GM12872 (cell line): Measurements from ENCODE around the gene TNS4.

Experiments
- TF ChIP-seq, protein P1 (sequence below): IDR thresholded peaks from 3 replicates; pipeline ENCODE4 v1.5.1; 2011; ENCODE audit warnings: low read depth, mild to moderate bottlenecking, low read length, moderate library complexity; ENCODE audit not compliant: insufficient read depth

Gene TNS4

DNA sequence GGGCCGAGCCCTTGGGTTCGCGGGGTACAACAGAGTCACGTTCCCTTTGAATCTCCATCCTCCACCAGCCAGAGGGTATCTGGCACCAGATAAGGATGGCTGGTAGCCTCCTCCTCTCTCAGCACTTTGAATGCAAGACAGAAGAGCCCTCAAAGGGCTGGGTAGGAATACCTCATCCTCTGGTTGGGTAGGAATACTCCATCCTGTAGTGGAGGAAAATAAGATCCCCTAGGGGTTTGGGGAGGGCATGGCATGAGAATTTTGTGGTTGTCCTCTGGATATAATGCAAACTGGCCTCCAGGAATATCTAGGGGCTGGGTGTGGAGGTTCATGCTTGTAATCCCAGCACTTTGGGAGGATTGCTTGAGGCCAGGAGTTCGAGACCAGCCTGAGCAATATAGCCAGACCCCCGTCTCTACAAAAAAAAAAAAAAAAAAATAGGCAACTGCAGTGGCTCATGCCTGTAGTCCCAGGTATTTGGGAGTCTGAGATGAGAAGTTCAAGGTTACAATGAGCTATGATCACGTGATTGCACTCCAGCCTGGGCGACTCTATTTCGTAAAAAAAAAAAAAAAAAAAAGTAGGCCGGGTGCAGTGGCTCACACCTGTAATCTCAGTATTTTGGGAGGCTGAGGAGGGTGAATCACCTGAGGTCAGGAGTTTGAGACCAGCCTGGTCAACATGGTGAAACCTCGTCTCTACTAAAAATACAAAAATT is 55.5 kb downstream of the TNS4 start:
- TF ChIP-seq, protein P1, sequence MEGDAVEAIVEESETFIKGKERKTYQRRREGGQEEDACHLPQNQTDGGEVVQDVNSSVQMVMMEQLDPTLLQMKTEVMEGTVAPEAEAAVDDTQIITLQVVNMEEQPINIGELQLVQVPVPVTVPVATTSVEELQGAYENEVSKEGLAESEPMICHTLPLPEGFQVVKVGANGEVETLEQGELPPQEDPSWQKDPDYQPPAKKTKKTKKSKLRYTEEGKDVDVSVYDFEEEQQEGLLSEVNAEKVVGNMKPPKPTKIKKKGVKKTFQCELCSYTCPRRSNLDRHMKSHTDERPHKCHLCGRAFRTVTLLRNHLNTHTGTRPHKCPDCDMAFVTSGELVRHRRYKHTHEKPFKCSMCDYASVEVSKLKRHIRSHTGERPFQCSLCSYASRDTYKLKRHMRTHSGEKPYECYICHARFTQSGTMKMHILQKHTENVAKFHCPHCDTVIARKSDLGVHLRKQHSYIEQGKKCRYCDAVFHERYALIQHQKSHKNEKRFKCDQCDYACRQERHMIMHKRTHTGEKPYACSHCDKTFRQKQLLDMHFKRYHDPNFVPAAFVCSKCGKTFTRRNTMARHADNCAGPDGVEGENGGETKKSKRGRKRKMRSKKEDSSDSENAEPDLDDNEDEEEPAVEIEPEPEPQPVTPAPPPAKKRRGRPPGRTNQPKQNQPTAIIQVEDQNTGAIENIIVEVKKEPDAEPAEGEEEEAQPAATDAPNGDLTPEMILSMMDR, result no peak

DNA sequence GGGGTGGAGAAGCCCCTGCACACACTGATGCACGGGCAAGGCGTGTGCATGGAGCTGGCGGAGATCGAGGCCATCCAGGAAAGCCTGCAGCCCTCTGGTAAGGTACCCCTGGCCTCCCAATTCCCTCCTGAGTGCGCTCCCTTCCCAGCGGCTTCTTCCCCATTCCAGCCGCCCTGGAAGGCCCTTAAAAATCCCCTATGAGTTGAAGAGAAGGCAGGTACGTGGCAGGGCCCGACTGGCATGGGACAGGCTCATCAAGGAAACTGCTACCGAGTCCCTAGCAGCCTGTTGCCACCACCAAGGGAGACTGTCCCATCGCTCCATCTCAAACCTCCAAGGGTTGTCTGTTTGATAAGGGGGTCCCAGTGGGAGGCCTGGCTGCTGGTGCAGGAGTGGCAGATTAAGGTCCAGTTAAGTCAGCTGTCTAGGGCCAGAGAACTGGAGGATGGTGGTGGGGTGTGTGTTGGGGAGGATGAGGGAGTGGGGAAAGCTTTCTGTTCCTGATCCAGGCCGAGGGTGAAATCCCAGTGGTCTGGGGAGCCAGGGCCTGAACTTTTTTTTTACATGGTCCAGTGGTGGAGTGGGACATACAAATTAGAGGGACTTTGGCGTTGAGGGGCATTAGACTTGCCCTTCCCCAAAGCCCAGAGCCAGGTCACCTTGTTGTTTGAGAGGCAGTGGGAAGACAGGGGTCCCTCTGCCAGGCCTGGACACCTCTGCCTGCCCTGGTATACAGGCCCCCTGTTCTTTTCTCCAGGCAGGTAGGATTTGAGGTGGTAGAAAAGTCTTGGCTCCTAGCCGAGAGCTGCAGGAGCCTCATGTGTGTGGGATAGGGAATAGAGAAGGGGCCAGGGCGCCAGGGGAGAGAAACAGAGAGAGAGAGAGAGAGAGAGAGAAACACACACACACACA is 57.2 kb downstream of the TNS4 start:
- TF ChIP-seq, protein P1, result no peak

DNA sequence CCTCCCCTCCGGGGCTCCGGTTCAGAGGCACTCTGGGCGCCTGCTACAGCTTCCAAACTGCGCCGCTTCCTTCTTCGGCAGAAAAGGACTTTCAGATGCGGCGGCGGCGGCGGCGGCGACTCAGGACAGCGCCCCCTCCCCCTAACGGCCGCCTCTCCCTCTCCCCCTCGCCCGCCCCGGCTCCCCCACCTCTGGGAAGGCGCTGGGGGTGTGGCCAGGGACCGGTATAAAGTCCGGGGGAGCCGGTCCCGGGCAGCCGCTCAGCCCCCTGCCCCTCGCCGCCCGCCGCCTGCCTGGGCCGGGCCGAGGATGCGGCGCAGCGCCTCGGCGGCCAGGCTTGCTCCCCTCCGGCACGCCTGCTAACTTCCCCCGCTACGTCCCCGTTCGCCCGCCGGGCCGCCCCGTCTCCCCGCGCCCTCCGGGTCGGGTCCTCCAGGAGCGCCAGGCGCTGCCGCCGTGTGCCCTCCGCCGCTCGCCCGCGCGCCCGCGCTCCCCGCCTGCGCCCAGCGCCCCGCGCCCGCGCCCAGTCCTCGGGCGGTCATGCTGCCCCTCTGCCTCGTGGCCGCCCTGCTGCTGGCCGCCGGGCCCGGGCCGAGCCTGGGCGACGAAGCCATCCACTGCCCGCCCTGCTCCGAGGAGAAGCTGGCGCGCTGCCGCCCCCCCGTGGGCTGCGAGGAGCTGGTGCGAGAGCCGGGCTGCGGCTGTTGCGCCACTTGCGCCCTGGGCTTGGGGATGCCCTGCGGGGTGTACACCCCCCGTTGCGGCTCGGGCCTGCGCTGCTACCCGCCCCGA is 58.0 kb downstream of the TNS4 start, which contains the start of gene IGFBP4:
Gene IGFBP4, plus strand, starts transcription at position 255 of the 792 bp plus-strand sequence. Its CDS starts 286 bp downstream, at position 541.
- TF ChIP-seq, protein P1, result peak; percentile 64

DNA sequence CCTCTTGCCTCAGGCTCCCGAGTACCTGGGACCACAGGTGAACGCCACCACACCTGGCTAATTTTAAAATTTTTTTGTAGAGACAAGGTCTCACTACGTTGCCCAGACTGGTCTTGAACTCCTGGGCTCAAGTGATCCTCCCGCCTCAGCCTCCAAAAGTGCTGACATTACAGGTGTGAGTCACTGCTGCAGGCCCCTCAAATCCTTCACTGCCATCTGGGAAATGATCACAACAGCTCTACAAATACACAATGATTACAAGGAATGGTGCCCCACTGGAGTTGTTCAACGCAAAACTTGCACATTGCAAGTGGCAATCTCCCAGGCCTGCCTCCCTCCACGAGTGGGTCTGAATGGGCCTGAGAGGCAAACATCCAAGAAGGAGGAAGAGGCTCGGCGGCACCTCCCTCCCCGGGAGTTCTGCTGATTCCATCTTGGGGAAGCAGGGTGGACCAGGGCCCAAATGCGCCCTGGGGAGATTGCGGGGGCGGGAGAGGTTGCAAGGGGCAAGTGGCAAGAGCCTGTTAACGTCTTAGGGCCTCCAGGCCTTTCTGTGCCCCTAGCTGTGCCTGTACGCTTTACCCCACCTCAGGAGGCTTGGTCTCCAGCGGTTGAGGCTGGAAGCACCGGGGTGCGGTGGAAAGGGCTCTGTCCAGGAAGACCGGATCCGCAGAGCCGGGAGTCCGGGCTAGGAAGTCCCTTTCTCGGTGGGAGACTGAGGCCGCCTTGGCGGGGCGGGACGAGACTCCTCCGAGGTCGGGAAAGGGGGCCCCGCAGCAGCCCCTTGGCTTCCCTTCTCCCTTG is 58.8 kb downstream of the TNS4 start:
- TF ChIP-seq, protein P1, result 0 out of 3 replicates have a peak, but pooled peaks have one; percentile 1

DNA sequence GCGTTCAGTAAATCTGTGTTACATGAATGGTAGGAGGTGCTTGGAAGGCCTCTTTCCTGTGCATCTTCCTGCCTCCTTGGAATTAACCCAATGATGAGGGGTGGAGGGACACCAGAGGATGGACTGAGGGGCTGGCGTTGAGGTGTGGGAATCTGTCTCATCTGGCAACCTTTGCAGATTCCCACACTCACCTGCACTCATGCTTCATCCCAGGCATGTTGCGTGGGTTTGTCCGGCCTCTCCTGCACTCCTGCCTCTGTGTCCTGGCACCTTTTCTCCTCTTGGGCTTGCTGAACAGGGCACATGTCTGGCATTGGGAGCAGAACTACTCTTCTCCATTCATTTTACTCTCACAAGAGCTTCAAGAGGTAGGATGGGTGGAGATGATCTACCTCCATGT is 61.3 kb downstream of the TNS4 start:
- TF ChIP-seq, protein P1, result no peak

DNA sequence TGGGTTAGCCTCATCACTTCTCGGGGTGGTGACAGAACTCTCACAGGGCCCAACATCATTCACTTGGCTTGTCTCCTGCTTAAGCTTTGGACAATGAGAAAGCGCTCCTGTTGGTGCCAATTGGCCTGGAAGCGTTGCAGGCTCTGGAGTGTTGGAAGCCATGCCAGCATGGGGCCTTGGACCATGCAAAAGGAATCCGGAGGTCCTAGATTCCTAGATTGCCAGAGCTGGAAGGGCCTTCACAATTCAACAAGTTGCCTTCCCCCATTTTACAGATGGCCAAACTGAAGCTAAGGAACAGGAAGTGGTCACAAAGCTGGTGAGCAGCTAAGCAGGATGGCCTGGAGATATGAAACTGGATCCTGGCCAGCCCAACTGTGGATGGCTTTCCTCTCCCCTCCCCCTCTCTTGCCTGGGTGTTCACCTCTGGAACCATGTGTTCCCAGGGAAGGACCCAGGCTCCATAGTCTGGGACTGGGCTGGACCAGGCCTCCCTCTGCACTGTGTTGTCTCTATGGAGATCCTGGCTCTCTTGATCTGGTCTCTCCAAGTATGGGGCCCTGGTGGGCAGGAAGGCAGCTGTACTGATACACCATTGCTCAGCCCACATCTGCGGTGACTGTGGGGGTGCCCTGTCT is 64.2 kb downstream of the TNS4 start:
- TF ChIP-seq, protein P1, result no peak
